ENCODE results near the gene SHLD3. TPM values are rescaled to one million over a fixed set of nuclear protein-coding genes. Genes with fewer than 3 reads are reported as not detected.

The SHLD3 gene
- total RNA-seq, 1 donor from 2014 or later, result not detected

- peaks cover 0 to 3% of the 10 kb centered on the region in 2 donors for H3K4me1 ChIP-seq
- no peak for TF ChIP-seq CTCF (IDR thresholded peaks at IDR 0.05)
- H3K27ac ChIP-seq, result no peak overlapping the region
- no peaks in the 10 kb centered on the region for H3K9me3 ChIP-seq
- intact Hi-C loops (cut with DNase I), result no loop called here
- peaks cover 2 to 11% of the 10 kb centered on the region in 2 donors for H3K36me3 ChIP-seq
- no peak for DNase-seq (ENCODE audit: low spot score in 2 of 2)
- H3K27me3 ChIP-seq, result no peaks in the 10 kb centered on the region
- no peak overlapping the region for H3K4me3 ChIP-seq
Measured at GRCh38 chr5:65630981-65631380, 6.2 kb downstream of the SHLD3 start.

GRCh38 chr5:65640240-65640639 lies 15.4 kb downstream of the SHLD3 start:
- no peaks in the 10 kb centered on the region for H3K27me3 ChIP-seq
- H3K36me3 ChIP-seq, result peaks cover 21 to 43% of the 10 kb centered on the region in 2 donors
- DNase-seq (ENCODE audit: low spot score in 2 of 2), result no peak
- H3K4me1 ChIP-seq, result no peaks in the 10 kb centered on the region
- no peak for TF ChIP-seq CTCF (IDR thresholded peaks at IDR 0.05)
- H3K9me3 ChIP-seq, result no peaks in the 10 kb centered on the region
- intact Hi-C loops (cut with DNase I), result no loop called here
- H3K27ac ChIP-seq, result no peak overlapping the region
- H3K4me3 ChIP-seq, result no peak overlapping the region

GRCh38 chr5:65646938-65647337 lies 22.1 kb downstream of the SHLD3 start:
- H3K4me1 ChIP-seq, result no peaks in the 10 kb centered on the region
- TF ChIP-seq CTCF (IDR thresholded peaks at IDR 0.05), result no peak

GRCh38 chr5:65647941-65648340 lies 23.1 kb downstream of the SHLD3 start:
- no peak overlapping the region for H3K27ac ChIP-seq
- intact Hi-C loops (cut with DNase I), result no loop called here
- H3K36me3 ChIP-seq, result peaks cover 6 to 8% of the 10 kb centered on the region in 2 donors
- no peaks in the 10 kb centered on the region for H3K27me3 ChIP-seq
- no peak overlapping the region for H3K4me3 ChIP-seq
- H3K9me3 ChIP-seq, result no peaks in the 10 kb centered on the region
- H3K4me1 ChIP-seq, result no peaks in the 10 kb centered on the region
- no peak for TF ChIP-seq CTCF (IDR thresholded peaks at IDR 0.05)
- no peak for DNase-seq (ENCODE audit: low spot score in 2 of 2)

More at GRCh38 chr5:65646938-65647337, 22.1 kb downstream of the SHLD3 start:
- H3K36me3 ChIP-seq, result peaks cover 6 to 8% of the 10 kb centered on the region in 2 donors
- intact Hi-C loops (cut with DNase I), result no loop called here
- no peaks in the 10 kb centered on the region for H3K27me3 ChIP-seq
- H3K4me3 ChIP-seq, result no peak overlapping the region
- no peaks in the 10 kb centered on the region for H3K9me3 ChIP-seq
- DNase-seq (ENCODE audit: low spot score in 2 of 2), result no peak
- H3K27ac ChIP-seq, result no peak overlapping the region

- Histone ChIP-seq H3K9me3 (no peaks in the 10 kb centered on the region), H3K27ac (no peak overlapping the region), H3K36me3 (peaks cover 6 to 13% of the 10 kb centered on the region in 2 donors), H3K4me1 (no peaks in the 10 kb centered on the region), H3K27me3 (no peaks in the 10 kb centered on the region), H3K4me3 (no peak overlapping the region)
- DNase-seq (ENCODE audit: low spot score in 2 of 2), result no peak
- intact Hi-C loops (cut with DNase I), result no loop called here
- TF ChIP-seq CTCF (IDR thresholded peaks at IDR 0.05), result no peak
Measured at GRCh38 chr5:65651144-65651543, 26.3 kb downstream of the SHLD3 start.

- TF ChIP-seq CTCF (IDR thresholded peaks at IDR 0.05), result no peak
- intact Hi-C loops (cut with DNase I), result no loop called here
- DNase-seq (ENCODE audit: low spot score in 2 of 2), result no peak
- H3K36me3 ChIP-seq, result peaks cover 0 to 21% of the 10 kb centered on the region in 2 donors
- H3K27me3 ChIP-seq, result no peaks in the 10 kb centered on the region
- H3K4me1 ChIP-seq, result no peaks in the 10 kb centered on the region
- no peaks in the 10 kb centered on the region for H3K9me3 ChIP-seq
- H3K27ac ChIP-seq, result no peak overlapping the region
- no peak overlapping the region for H3K4me3 ChIP-seq
Measured at GRCh38 chr5:65654713-65655112, 29.9 kb downstream of the SHLD3 start.

All from ascending aorta (tissue), 2 donors.